ENCODE data around the gene NEGR1.

The NEGR1 gene

GRCh38 chr1:72284348-72285073 lies 2.2 kb upstream of the NEGR1 start:
- TF ChIP-seq CTCF (IDR thresholded peaks at IDR 0.05): no peak

- TF ChIP-seq CTCF (IDR thresholded peaks at IDR 0.05): no peak
These were observed 1.7 kb upstream of the NEGR1 start for GRCh38 chr1:72284084-72284347.

- TF ChIP-seq CTCF (IDR thresholded peaks at IDR 0.05): no peak
These were observed 1.2 kb upstream of the NEGR1 start for GRCh38 chr1:72283307-72284083.

- TF ChIP-seq CTCF (IDR thresholded peaks at IDR 0.05): no peak
These were observed 625 bp upstream of the NEGR1 start for GRCh38 chr1:72283022-72283306.

GRCh38 chr1:72281637-72282270 lies 585 bp downstream of the NEGR1 start:
- no peak for TF ChIP-seq CTCF (IDR thresholded peaks at IDR 0.05)

GRCh38 chr1:72281144-72281543 lies 1.2 kb downstream of the NEGR1 start:
- TF ChIP-seq CTCF (IDR thresholded peaks at IDR 0.05): no peak

GRCh38 chr1:72280711-72281110 lies 1.6 kb downstream of the NEGR1 start:
- no peak for TF ChIP-seq CTCF (IDR thresholded peaks at IDR 0.05)
